Osteoblast (primary cell): ENCODE data around the gene SAMD8. TPM values are rescaled to one million over a fixed set of nuclear protein-coding genes. Genes with fewer than 3 reads are reported as not detected.

Experiments used
- DNase-seq: peaks from one replicate; pipeline ENCODE4 v3.0.0; 2011; ENCODE audit warnings: low spot score, mixed read lengths; ENCODE audit not compliant: insufficient read length; ENCODE audit errors: missing footprints
- H2AFZ ChIP-seq: 2 replicates; pipeline ENCODE4 v1.6.0; 2011; ENCODE audit warnings: mild to moderate bottlenecking, low read length
- H3K27ac ChIP-seq: 2 replicates; pipeline ENCODE4 v1.5.1; 2011; ENCODE audit warnings: mild to moderate bottlenecking, low read depth, low read length, moderate library complexity
- H3K27me3 ChIP-seq: 2 replicates; pipeline ENCODE4 v1.6.0; 2012; ENCODE audit warnings: mild to moderate bottlenecking, control low read depth, inconsistent platforms, low read length, moderate library complexity; ENCODE audit not compliant: insufficient read depth
- H3K36me3 ChIP-seq: 2 replicates; pipeline ENCODE4 v1.5.1; 2011; ENCODE audit warnings: mild to moderate bottlenecking, low read length, control low read depth, moderate library complexity; ENCODE audit not compliant: insufficient read depth
- H3K4me1 ChIP-seq: 2 replicates; pipeline ENCODE4 v1.5.1; 2011; ENCODE audit warnings: mild to moderate bottlenecking, low read length, control low read depth, moderate library complexity; ENCODE audit not compliant: insufficient read depth
- H3K4me2 ChIP-seq: 2 replicates; pipeline ENCODE4 v1.6.0; 2011; ENCODE audit warnings: mild to moderate bottlenecking, low read length; ENCODE audit not compliant: insufficient read depth
- H3K4me3 ChIP-seq: fragments of 200-600 bp; sonication (generic); 3 replicates; pipeline ENCODE4 v1.5.1; 2012; ENCODE audit warnings: mild to moderate bottlenecking, low read length, inconsistent platforms; ENCODE audit not compliant: insufficient read depth
- H3K79me2 ChIP-seq: 2 replicates; pipeline ENCODE4 v1.6.0; 2012; ENCODE audit warnings: mild to moderate bottlenecking, low read length, control low read depth, inconsistent platforms; ENCODE audit not compliant: insufficient read depth
- H3K9me3 ChIP-seq: 2 replicates; pipeline ENCODE4 v1.5.1; 2011; ENCODE audit warnings: low read depth, low read length, control low read depth
- H4K20me1 ChIP-seq: 2 replicates; pipeline ENCODE4 v1.6.0; 2012; ENCODE audit warnings: mild to moderate bottlenecking, low read length, control low read depth; ENCODE audit not compliant: insufficient read depth
- CTCF ChIP-seq: IDR thresholded peaks from 2 replicates; pipeline ENCODE4 v1.5.1; 2011; ENCODE audit warnings: mild to moderate bottlenecking, low read depth, low read length, moderate library complexity; ENCODE audit errors: extremely low read depth
- total RNA-seq: library from RNA; depleted of rRNA; stranded (reverse); fragments of >200 nt; gene quantifications from 2 replicates; pipeline ENCODE4 v1.2.3, GENCODE V29; 2012

The SAMD8 gene
- total RNA-seq, 1 donor = 31.5 TPM

GRCh38 chr10:75107756-75108683 lies 3.4 kb upstream of the SAMD8 start:
- H3K4me2 ChIP-seq = no peak overlapping the region
- no peak overlapping the region for H2AFZ ChIP-seq
- H4K20me1 ChIP-seq = peaks cover 1% of the 10 kb centered on the region
- peaks cover 5% of the 10 kb centered on the region for H3K4me1 ChIP-seq
- no peaks in the 10 kb centered on the region for H3K9me3 ChIP-seq
- H3K27ac ChIP-seq = no peak overlapping the region
- H3K4me3 ChIP-seq = no peak overlapping the region
- H3K27me3 ChIP-seq = no peaks in the 10 kb centered on the region
- DNase-seq = peak; percentile 78
- H3K36me3 ChIP-seq = no peaks in the 10 kb centered on the region
- no peak for TF ChIP-seq CTCF
- H3K79me2 ChIP-seq = peaks cover 5% of the 10 kb centered on the region

- H3K4me3 ChIP-seq = no peak overlapping the region
- no peaks in the 10 kb centered on the region for H3K36me3 ChIP-seq
- H3K4me2 ChIP-seq = no peak overlapping the region
- H3K4me1 ChIP-seq = peaks cover 9% of the 10 kb centered on the region
- DNase-seq = peak; percentile 94
- peak; percentile 56 for TF ChIP-seq CTCF
- no peaks in the 10 kb centered on the region for H3K27me3 ChIP-seq
- peaks cover 9% of the 10 kb centered on the region for H4K20me1 ChIP-seq
- H3K9me3 ChIP-seq = no peaks in the 10 kb centered on the region
- H2AFZ ChIP-seq = no peak overlapping the region
- H3K79me2 ChIP-seq = peaks cover 13% of the 10 kb centered on the region
- H3K27ac ChIP-seq = no peak overlapping the region
Measured at GRCh38 chr10:75108684-75109458, 2.6 kb upstream of the SAMD8 start.

- H3K4me3 ChIP-seq = no peak overlapping the region
- H3K9me3 ChIP-seq = no peaks in the 10 kb centered on the region
- no peak overlapping the region for H3K4me2 ChIP-seq
- no peak for DNase-seq
- no peaks in the 10 kb centered on the region for H3K36me3 ChIP-seq
- no peak overlapping the region for H3K27ac ChIP-seq
- no peak overlapping the region for H2AFZ ChIP-seq
- peaks cover 9% of the 10 kb centered on the region for H3K4me1 ChIP-seq
- peaks cover 9% of the 10 kb centered on the region for H4K20me1 ChIP-seq
- H3K79me2 ChIP-seq = peaks cover 19% of the 10 kb centered on the region
- TF ChIP-seq CTCF = no peak
- H3K27me3 ChIP-seq = no peaks in the 10 kb centered on the region
Measured at GRCh38 chr10:75109459-75109778, 2.0 kb upstream of the SAMD8 start.
